ENCODE data around the gene C1orf21. TPM values are rescaled to one million over a fixed set of nuclear protein-coding genes. Genes with fewer than 3 reads are reported as not detected.

Gene C1orf21
- total and polyA plus RNA-seq, 2 of the 4 experiments (the other 2 are of a cell fraction): 6.4 to 9.9 TPM

GRCh38 chr1:184512724-184513123 lies 125.9 kb downstream of the C1orf21 start:
- Histone ChIP-seq H3K27ac (ENCODE audit: insufficient read depth, low read length) (no peak overlapping the region), H3K79me1 (ENCODE audit: low read depth in 1 of 2, low read length in 2 of 2) (no peaks in the 10 kb centered on the region), H3K36me3 (ENCODE audit: control insufficient read depth, insufficient read depth, low read length) (no peaks in the 10 kb centered on the region), H3K4me1 (ENCODE audit: control insufficient read depth, insufficient read depth, low read length) (peaks cover 1% of the 10 kb centered on the region; the same call in 1 of the 2 replicates), H3K4ac (ENCODE audit: low read depth, low read length) (no peak overlapping the region), H2AFZ (replicated peaks; ENCODE audit: low read length, poor library complexity) (no peak overlapping the region), H3K14ac (replicated peaks; ENCODE audit: low read depth, low read length) (no peak overlapping the region), H3K4me2 (ENCODE audit: low read depth, low read length) (no peak overlapping the region), H3K9ac (ENCODE audit: low read depth, low read length) (no peak overlapping the region), H3K9me1 (ENCODE audit: insufficient read depth, low read length) (no peaks in the 10 kb centered on the region), H4K5ac (ENCODE audit: low read depth, low read length) (no peak overlapping the region), H2AK5ac (ENCODE audit: low read depth, low read length) (no peak overlapping the region), H3K23ac (ENCODE audit: low read depth, low read length) (no peak overlapping the region), H3K56ac (ENCODE audit: extremely low read depth, insufficient read depth, low read length) (no peak overlapping the region), H4K91ac (ENCODE audit: insufficient read depth, low read depth, low read length) (no peak overlapping the region), H3K27me3 (ENCODE audit: control insufficient read depth, insufficient read depth, low read length) (no peaks in the 10 kb centered on the region), H2BK120ac (ENCODE audit: low read depth, low read length) (no peak overlapping the region), H4K8ac (ENCODE audit: low read depth in 2 of 2, low read length in 2 of 2) (no peak overlapping the region), H3K9me3 (ENCODE audit: control insufficient read depth, insufficient read depth, low read length) (no peaks in the 10 kb centered on the region), H4K20me1 (ENCODE audit: insufficient read depth, low read length) (no peaks in the 10 kb centered on the region), H3K18ac (ENCODE audit: low read depth, low read length) (no peak overlapping the region), H2BK5ac (ENCODE audit: low read depth, low read length, poor library complexity, severe bottlenecking) (no peak overlapping the region), H2AK9ac (replicated peaks; ENCODE audit: low read depth, low read length, poor library complexity) (no peak overlapping the region), H3K4me3 (ENCODE audit: insufficient read depth, low read depth, low read length) (no peak overlapping the region), H2BK15ac (ENCODE audit: low read depth, low read length) (no peak overlapping the region), H2BK20ac (ENCODE audit: low read depth, low read length) (no peak overlapping the region)
- CTCF ChIA-PET: no interaction called here
- dilution Hi-C loops (cut with HindIII; ENCODE audit: low sequenced_read_pairs, unreplicated experiment): no loop called here
- WGBS, 2 experiments (ENCODE audit: extremely low coverage in 2 of 2, insufficient read length in 1 of 2): no CpG with 5 or more reads among the region's 8 CpGs
- BruUV-seq (replicated peaks): no TSS peak
- TF ChIP-seq RFX5 (IDR thresholded peaks at IDR 0.05; ENCODE audit: low read depth, low read length) (no peak), MAFK (IDR thresholded peaks at IDR 0.05; ENCODE audit: low read depth, low read length) (no peak), CEBPB (IDR thresholded peaks at IDR 0.05; ENCODE audit: low read depth, low read length) (no peak), SMC3 (IDR thresholded peaks at IDR 0.05; ENCODE audit: low read depth, low read length) (no peak), CHD1 (IDR thresholded peaks at IDR 0.05; ENCODE audit: low read depth, low read length) (no peak), USF2 (IDR thresholded peaks at IDR 0.05; ENCODE audit: low read depth, low read length) (no peak), NFE2L2 (IDR thresholded peaks at IDR 0.05; ENCODE audit: low read depth, low read length) (no peak), MAZ (IDR thresholded peaks at IDR 0.05; ENCODE audit: borderline replicate concordance, low read depth, low read length) (no peak), FOS (IDR thresholded peaks at IDR 0.05; ENCODE audit: low read depth, low read length) (no peak), MXI1 (IDR thresholded peaks at IDR 0.05; ENCODE audit: borderline replicate concordance, low read depth, low read length) (no peak), RAD21 (IDR thresholded peaks at IDR 0.05; ENCODE audit: low read length) (no peak), BHLHE40 (IDR thresholded peaks at IDR 0.05; ENCODE audit: low read depth, low read length) (no peak), ELK1 (IDR thresholded peaks at IDR 0.05; ENCODE audit: borderline replicate concordance, low read depth, low read length) (no peak), RCOR1 (IDR thresholded peaks at IDR 0.05; ENCODE audit: insufficient replicate concordance, low read length) (no peak), POLR2A (IDR thresholded peaks at IDR 0.05; ENCODE audit: low read depth, low read length) (no peak)
- TF ChIP-seq, protein P1, sequence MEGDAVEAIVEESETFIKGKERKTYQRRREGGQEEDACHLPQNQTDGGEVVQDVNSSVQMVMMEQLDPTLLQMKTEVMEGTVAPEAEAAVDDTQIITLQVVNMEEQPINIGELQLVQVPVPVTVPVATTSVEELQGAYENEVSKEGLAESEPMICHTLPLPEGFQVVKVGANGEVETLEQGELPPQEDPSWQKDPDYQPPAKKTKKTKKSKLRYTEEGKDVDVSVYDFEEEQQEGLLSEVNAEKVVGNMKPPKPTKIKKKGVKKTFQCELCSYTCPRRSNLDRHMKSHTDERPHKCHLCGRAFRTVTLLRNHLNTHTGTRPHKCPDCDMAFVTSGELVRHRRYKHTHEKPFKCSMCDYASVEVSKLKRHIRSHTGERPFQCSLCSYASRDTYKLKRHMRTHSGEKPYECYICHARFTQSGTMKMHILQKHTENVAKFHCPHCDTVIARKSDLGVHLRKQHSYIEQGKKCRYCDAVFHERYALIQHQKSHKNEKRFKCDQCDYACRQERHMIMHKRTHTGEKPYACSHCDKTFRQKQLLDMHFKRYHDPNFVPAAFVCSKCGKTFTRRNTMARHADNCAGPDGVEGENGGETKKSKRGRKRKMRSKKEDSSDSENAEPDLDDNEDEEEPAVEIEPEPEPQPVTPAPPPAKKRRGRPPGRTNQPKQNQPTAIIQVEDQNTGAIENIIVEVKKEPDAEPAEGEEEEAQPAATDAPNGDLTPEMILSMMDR (conservative IDR thresholded peaks at IDR 0.05; ENCODE audit: low read depth, low read length): no peak
- POLR2A ChIA-PET (ENCODE audit: unreplicated experiment): no interaction called here
- in situ Hi-C loops (cut with MboI; ENCODE audit: low sequenced_read_pairs): no loop called here
- intact Hi-C loops (cut with micrococcal nuclease): no loop called here
- no peak for ATAC-seq (ENCODE audit: low read depth)
- DNase-seq: no peak
